Spleen (tissue), 7 donors: ENCODE data around the gene SLC25A18.
"Not testable (repeated sequence)": the region's sequence is repeated elsewhere in the genome, so short reads cannot be mapped to it uniquely, and the experiment has no call there.

Experiments
- CTCF ChIP-seq, 11 experiments: fragments of 200-600 bp in 7 of 11; fragments of 450-650 bp in 4 of 11; sonication (generic) in 4 of 11; IDR thresholded peaks in 8 of 11; conservative IDR thresholded peaks in 3 of 11; 1 replicate in 7 of 11; 2 replicates in 4 of 11; pipeline versions ENCODE4 v1.4.0 to v1.8.0; 2016 to 2021; ENCODE audit warnings: antibody characterized with exemption in 11 of 11, inconsistent platforms in 4 of 11, mild to moderate bottlenecking in 1 of 11
- POLR2AphosphoS5 ChIP-seq, 3 donors: sonication (generic); formaldehyde crosslinking; IDR thresholded peaks; one replicate each; pipeline ENCODE4 v1.5.1; 2017; ENCODE audit warnings: antibody characterized with exemption in 3 of 3
- donor health status: DM: no; HTN: no; CAD: no; lungs with moderate emphysema.
- donor health status: DM: no; HTN: no; CAD: no.
- donor health status: DM: no; HTN: no; CAD: no.

- TF ChIP-seq POLR2AphosphoS5 (IDR thresholded peaks at IDR 0.05); CTCF (IDR thresholded peaks at IDR 0.05 in 8 of 11, conservative IDR thresholded peaks at IDR 0.05 in 3 of 11): not testable (repeated sequence)
These were observed 2.9 kb downstream of the SLC25A18 start for GRCh38 chr22:17566016-17566687.
